Trophoblast cell (in vitro differentiated cells and primary cell): ENCODE data around the gene MPV17.

Source experiments
- DNase-seq, 2 donors: peaks; one replicate each; pipeline ENCODE4 v3.0.0-alpha.2; 2016
- H2AFZ ChIP-seq: 2 replicates; pipeline ENCODE4 v1.6.1; 2013; ENCODE audit warnings: low read length, moderate library complexity, mild to moderate bottlenecking; ENCODE audit not compliant: insufficient read depth, poor library complexity
- H2AK5ac ChIP-seq: 2 replicates; pipeline ENCODE4 v1.6.1; 2013; ENCODE audit warnings: mild to moderate bottlenecking, low read length
- H2BK120ac ChIP-seq: 2 replicates; pipeline ENCODE4 v1.6.1; 2013; ENCODE audit warnings: low read length, mild to moderate bottlenecking, moderate library complexity; ENCODE audit not compliant: insufficient read depth, poor library complexity
- H2BK12ac ChIP-seq: 2 replicates; pipeline ENCODE4 v1.6.1; 2013; ENCODE audit warnings: mild to moderate bottlenecking, low read length, moderate library complexity
- H2BK5ac ChIP-seq: 2 replicates; pipeline ENCODE4 v1.6.1; 2013; ENCODE audit warnings: low read length, low read depth, moderate library complexity, mild to moderate bottlenecking; ENCODE audit not compliant: poor library complexity
- H3K14ac ChIP-seq: 2 replicates; pipeline ENCODE4 v1.6.1; 2013; ENCODE audit warnings: mild to moderate bottlenecking, low read length
- H3K18ac ChIP-seq: 2 replicates; pipeline ENCODE4 v1.6.1; 2013; ENCODE audit warnings: mild to moderate bottlenecking, low read length
- H3K23ac ChIP-seq: 2 replicates; pipeline ENCODE4 v1.6.1; 2013; ENCODE audit warnings: low read length
- H3K27ac ChIP-seq: 2 replicates; pipeline ENCODE4 v1.5.1; 2013; ENCODE audit warnings: low read depth, mild to moderate bottlenecking, inconsistent platforms, low read length, moderate library complexity
- H3K27me3 ChIP-seq: 2 replicates; pipeline ENCODE4 v1.6.1; 2013; ENCODE audit warnings: inconsistent platforms, mild to moderate bottlenecking, low read length, moderate library complexity; ENCODE audit not compliant: insufficient read depth
- H3K36me3 ChIP-seq, 2 experiments: 1 replicate in 1 of 2; 2 replicates in 1 of 2; pipeline ENCODE4 v1.6.1; 2013; ENCODE audit warnings: low read length in 2 of 2, mild to moderate bottlenecking in 2 of 2, moderate library complexity in 1 of 2; ENCODE audit not compliant: insufficient read depth in 2 of 2, control insufficient read depth in 1 of 2
- H3K4ac ChIP-seq: 2 replicates; pipeline ENCODE4 v1.6.1; 2013; ENCODE audit warnings: low read depth, mild to moderate bottlenecking, low read length, moderate library complexity
- H3K4me1 ChIP-seq, 2 experiments: 1 replicate in 1 of 2; 2 replicates in 1 of 2; pipeline ENCODE4 v1.6.1; 2013; ENCODE audit warnings: low read length in 2 of 2, mild to moderate bottlenecking in 2 of 2, moderate library complexity in 1 of 2; ENCODE audit not compliant: insufficient read depth in 2 of 2, control insufficient read depth in 1 of 2
- H3K4me2 ChIP-seq: 2 replicates; pipeline ENCODE4 v1.6.1; 2013; ENCODE audit warnings: inconsistent platforms, mild to moderate bottlenecking, low read length, moderate library complexity
- H3K4me3 ChIP-seq: 2 replicates; pipeline ENCODE4 v1.5.1; 2013; ENCODE audit warnings: mild to moderate bottlenecking, low read depth, low read length, inconsistent platforms
- H3K79me1 ChIP-seq: one replicate; pipeline ENCODE4 v1.6.1; 2013; ENCODE audit warnings: low read length
- H3K79me2 ChIP-seq: 2 replicates; pipeline ENCODE4 v1.6.1; 2013; ENCODE audit warnings: low read length, mild to moderate bottlenecking; ENCODE audit not compliant: control insufficient read depth, insufficient read depth, poor library complexity
- H3K9ac ChIP-seq: 2 replicates; pipeline ENCODE4 v1.6.1; 2013; ENCODE audit warnings: mild to moderate bottlenecking, low read length
- H3K9me3 ChIP-seq: 2 replicates; pipeline ENCODE4 v1.6.1; 2013; ENCODE audit warnings: low read depth, mild to moderate bottlenecking, control low read depth, inconsistent platforms, low read length; ENCODE audit not compliant: insufficient read depth
- H4K12ac ChIP-seq: 2 replicates; pipeline ENCODE4 v1.6.1; 2013; ENCODE audit warnings: low read depth, mild to moderate bottlenecking, low read length, moderate library complexity
- H4K8ac ChIP-seq: 2 replicates; pipeline ENCODE4 v1.6.1; 2013; ENCODE audit warnings: low read depth, mild to moderate bottlenecking, low read length, moderate library complexity
- H4K91ac ChIP-seq: one replicate; pipeline ENCODE4 v1.6.1; 2013; ENCODE audit warnings: low read depth, mild to moderate bottlenecking, low read length, moderate library complexity
- WGBS: extraction: QIAGEN DNeasy Blood & Tissue Kit; methylation state at CpG from one replicate; pipeline ENCODE4 v1.1.7; 2013; ENCODE audit warnings: missing lambda C conversion rate; ENCODE audit not compliant: insufficient read length, insufficient coverage; ENCODE audit errors: extremely low coverage; 5-methylcytosine and 5-hydroxymethylcytosine counted together

Gene MPV17

GRCh38 chr2:27351802-27352598 lies 29.1 kb upstream of the MPV17 start:
- Histone ChIP-seq H3K18ac (no peak overlapping the region), H2BK120ac (no peak overlapping the region), H3K4me1 (peaks cover 2 to 3% of the 10 kb centered on the region in 2 experiments), H2AFZ (no peak overlapping the region), H3K27ac (no peak overlapping the region), H3K27me3 (no peaks in the 10 kb centered on the region), H3K23ac (no peak overlapping the region), H3K14ac (no peak overlapping the region), H2BK5ac (no peak overlapping the region), H2AK5ac (no peak overlapping the region), H3K79me1 (peaks cover 10% of the 10 kb centered on the region), H3K4me2 (no peak overlapping the region), H3K4me3 (no peak overlapping the region), H2BK12ac (no peak overlapping the region), H3K4ac (peak overlapping the region; percentile 41), H4K8ac (no peak overlapping the region), H4K91ac (no peak overlapping the region), H4K12ac (no peak overlapping the region), H3K79me2 (peaks cover 14% of the 10 kb centered on the region), H3K36me3 (peaks cover 1 to 3% of the 10 kb centered on the region in 2 experiments), H3K9me3 (no peaks in the 10 kb centered on the region), H3K9ac (no peak overlapping the region)
- no peak for DNase-seq
- no CpG with 5 or more reads among the region's 6 CpGs for WGBS

GRCh38 chr2:27350106-27350693 lies 27.3 kb upstream of the MPV17 start:
- Histone ChIP-seq H3K27me3 (no peaks in the 10 kb centered on the region), H3K4ac (no peak overlapping the region), H2BK120ac (no peak overlapping the region), H3K9me3 (no peaks in the 10 kb centered on the region), H3K36me3 (peaks cover 1 to 3% of the 10 kb centered on the region in 2 experiments), H2AK5ac (no peak overlapping the region), H3K27ac (no peak overlapping the region), H4K91ac (no peak overlapping the region), H3K4me1 (peaks cover 0 to 2% of the 10 kb centered on the region in 2 experiments), H3K18ac (no peak overlapping the region), H3K79me2 (peaks cover 7% of the 10 kb centered on the region), H2BK5ac (no peak overlapping the region), H3K23ac (no peak overlapping the region), H3K79me1 (no peaks in the 10 kb centered on the region), H4K8ac (no peak overlapping the region), H3K4me2 (no peak overlapping the region), H2AFZ (no peak overlapping the region), H3K4me3 (no peak overlapping the region), H4K12ac (no peak overlapping the region), H3K9ac (no peak overlapping the region), H3K14ac (no peak overlapping the region), H2BK12ac (no peak overlapping the region)
- no peak for DNase-seq
- no CpG with 5 or more reads among the region's 7 CpGs for WGBS

- Histone ChIP-seq H2BK5ac (no peak overlapping the region), H3K4me2 (no peak overlapping the region), H3K18ac (no peak overlapping the region), H3K23ac (no peak overlapping the region), H3K14ac (no peak overlapping the region), H3K27me3 (no peaks in the 10 kb centered on the region), H4K8ac (no peak overlapping the region), H2AK5ac (no peak overlapping the region), H2AFZ (no peak overlapping the region), H2BK12ac (no peak overlapping the region), H2BK120ac (no peak overlapping the region), H3K4ac (peak overlapping the region; percentile 70), H3K4me3 (no peak overlapping the region), H3K36me3 (peaks cover 7 to 11% of the 10 kb centered on the region in 2 experiments), H4K12ac (no peak overlapping the region), H3K9me3 (no peaks in the 10 kb centered on the region), H3K79me1 (no peaks in the 10 kb centered on the region), H3K27ac (no peak overlapping the region), H3K79me2 (peaks cover 3% of the 10 kb centered on the region), H3K9ac (no peak overlapping the region), H4K91ac (no peak overlapping the region), H3K4me1 (no peaks in the 10 kb centered on the region)
- no peak for DNase-seq
- no CpG with 5 or more reads among the region's 2 CpGs for WGBS
Measured at GRCh38 chr2:27347641-27348040, 24.7 kb upstream of the MPV17 start.

- DNase-seq = no peak
- no peak overlapping the region for H4K8ac ChIP-seq
- H2AK5ac ChIP-seq = no peak overlapping the region
- no peak overlapping the region for H3K4me3 ChIP-seq
- no peak overlapping the region for H4K91ac ChIP-seq
- H3K27me3 ChIP-seq = no peaks in the 10 kb centered on the region
- H3K36me3 ChIP-seq = peaks cover 56 to 77% of the 10 kb centered on the region in 2 experiments
- H3K79me1 ChIP-seq = no peaks in the 10 kb centered on the region
- H3K9ac ChIP-seq = no peak overlapping the region
- H2BK120ac ChIP-seq = no peak overlapping the region
- H3K4me2 ChIP-seq = no peak overlapping the region
- H2BK12ac ChIP-seq = no peak overlapping the region
- no peak overlapping the region for H3K14ac ChIP-seq
- H3K18ac ChIP-seq = no peak overlapping the region
- no peak overlapping the region for H3K23ac ChIP-seq
- no peak overlapping the region for H2AFZ ChIP-seq
- no peaks in the 10 kb centered on the region for H3K79me2 ChIP-seq
- H4K12ac ChIP-seq = no peak overlapping the region
- H3K4ac ChIP-seq = no peak overlapping the region
- H2BK5ac ChIP-seq = no peak overlapping the region
- no CpG with 5 or more reads among the region's 7 CpGs for WGBS
- H3K9me3 ChIP-seq = no peaks in the 10 kb centered on the region
- no peaks in the 10 kb centered on the region for H3K4me1 ChIP-seq
- H3K27ac ChIP-seq = no peak overlapping the region
Measured at GRCh38 chr2:27336173-27336572, 13.3 kb upstream of the MPV17 start.
